Kidney (tissue), 14 donors: ENCODE measurements around the gene SLC24A4. TPM values are rescaled to one million over a fixed set of nuclear protein-coding genes. Genes with fewer than 3 reads are reported as not detected.

ENCODE experiments used
- DNase-seq, 5 donors: peaks; one replicate each; pipeline ENCODE4 v3.0.0-alpha.2; 2013 to 2020
- FAIRE-seq: peaks from 2 replicates; lab custom pipeline; 2012; peaks lifted over from hg19 to GRCh38; lab: Jason Lieb, UNC
- H3K27ac ChIP-seq, 2 donors: one replicate each; pipeline ENCODE4 v1.7.0; 2013; ENCODE audit warnings: low read depth in 2 of 2, low read length in 2 of 2, inconsistent platforms in 1 of 2
- H3K27me3 ChIP-seq: one replicate; pipeline ENCODE4 v1.7.1; 2013; ENCODE audit warnings: low read length, inconsistent platforms; ENCODE audit not compliant: control insufficient read depth, insufficient read depth
- H3K36me3 ChIP-seq, 3 donors: one replicate each; pipeline versions ENCODE4 v1.7.0 to v1.7.1; 2013; ENCODE audit warnings: low read length in 3 of 3, control low read depth in 1 of 3, inconsistent platforms in 1 of 3; ENCODE audit not compliant: insufficient read depth in 3 of 3, control insufficient read depth in 2 of 3
- H3K4me1 ChIP-seq, 3 donors: one replicate each; pipeline versions ENCODE4 v1.7.0 to v1.7.1; 2013; ENCODE audit warnings: low read length in 3 of 3, inconsistent platforms in 1 of 3, low read depth in 1 of 3; ENCODE audit not compliant: control insufficient read depth in 2 of 3, insufficient read depth in 2 of 3
- H3K4me3 ChIP-seq, 3 donors: one replicate each; pipeline versions ENCODE4 v1.7.0 to v1.8.1; 2013; ENCODE audit warnings: low read length in 3 of 3, control low read depth in 1 of 3, inconsistent platforms in 1 of 3
- H3K9ac ChIP-seq, 3 donors: one replicate each; pipeline versions ENCODE4 v1.7.0 to v1.7.1; 2013; ENCODE audit warnings: low read length in 3 of 3, control low read depth in 1 of 3, inconsistent platforms in 1 of 3
- H3K9me3 ChIP-seq, 3 donors: one replicate each; pipeline versions ENCODE4 v1.7.0 to v1.7.1; 2013; ENCODE audit warnings: low read length in 3 of 3, control low read depth in 1 of 3, inconsistent platforms in 1 of 3; ENCODE audit not compliant: control insufficient read depth in 2 of 3, insufficient read depth in 1 of 3
- intact Hi-C: fragments of 100-400 bp; cut with DNase I; formaldehyde crosslinking; loops from one replicate; pipeline ENCODE4 v1.11.1; 2022
- polyA plus RNA-seq: library from polyadenylated mRNA; stranded (reverse); fragments of 350-450 nt; fragmentation: Illumina TruSeq; extraction: RNeasy Lipid Tissue Mini Kit (QIAGEN cat#74804); gene quantifications from one replicate; pipeline ENCODE4 v1.2.3, GENCODE V29; 2014; ENCODE audit warnings: low read depth, low replicate concordance; ENCODE audit not compliant: insufficient read depth
- total RNA-seq: library from RNA; stranded (reverse); fragmentation: NEBNext Ultra II Directional; extraction: Animal tissue kit (Norgen Biotek cat#: 25700); gene quantifications from one replicate; pipeline ENCODE4 v1.2.1, GENCODE V29; 2021
- TF ChIP-seq, protein P1 (sequence below): IDR thresholded peaks from 3 replicates; pipeline ENCODE4 v1.5.1; 2012; ENCODE audit warnings: mild to moderate bottlenecking, moderate library complexity, borderline replicate concordance; ENCODE audit not compliant: insufficient read depth; ENCODE audit errors: extremely low read depth
- donor health status: control.
- donor health status: control.
- donor health status: control.
- donor health status: control.
- donor health status: control.
- donor health status: DM: yes; HTN: yes; CAD: no.
- donor health status: Normal renal cell carcinoma (clear cell type).

SLC24A4 gene
- total and polyA plus RNA-seq, 2 donors from 2014 or later = 0.32 to 0.85 TPM

GRCh38 chr14:92323916-92324818 is 1.2 kb downstream of the SLC24A4 start:
- no peak overlapping the region for H3K4me3 ChIP-seq
- DNase-seq (peak in 1 of 5 donors; percentile 36), FAIRE-seq (no peak)
- no peaks in the 10 kb centered on the region for H3K36me3 ChIP-seq
- peaks cover 24% of the 10 kb centered on the region for H3K27me3 ChIP-seq
- H3K4me1 ChIP-seq = no peaks in the 10 kb centered on the region
- no peak overlapping the region for H3K27ac ChIP-seq
- no peak overlapping the region for H3K9ac ChIP-seq
- no peaks in the 10 kb centered on the region for H3K9me3 ChIP-seq
- intact Hi-C loops = no loop called here
- TF ChIP-seq, protein P1, sequence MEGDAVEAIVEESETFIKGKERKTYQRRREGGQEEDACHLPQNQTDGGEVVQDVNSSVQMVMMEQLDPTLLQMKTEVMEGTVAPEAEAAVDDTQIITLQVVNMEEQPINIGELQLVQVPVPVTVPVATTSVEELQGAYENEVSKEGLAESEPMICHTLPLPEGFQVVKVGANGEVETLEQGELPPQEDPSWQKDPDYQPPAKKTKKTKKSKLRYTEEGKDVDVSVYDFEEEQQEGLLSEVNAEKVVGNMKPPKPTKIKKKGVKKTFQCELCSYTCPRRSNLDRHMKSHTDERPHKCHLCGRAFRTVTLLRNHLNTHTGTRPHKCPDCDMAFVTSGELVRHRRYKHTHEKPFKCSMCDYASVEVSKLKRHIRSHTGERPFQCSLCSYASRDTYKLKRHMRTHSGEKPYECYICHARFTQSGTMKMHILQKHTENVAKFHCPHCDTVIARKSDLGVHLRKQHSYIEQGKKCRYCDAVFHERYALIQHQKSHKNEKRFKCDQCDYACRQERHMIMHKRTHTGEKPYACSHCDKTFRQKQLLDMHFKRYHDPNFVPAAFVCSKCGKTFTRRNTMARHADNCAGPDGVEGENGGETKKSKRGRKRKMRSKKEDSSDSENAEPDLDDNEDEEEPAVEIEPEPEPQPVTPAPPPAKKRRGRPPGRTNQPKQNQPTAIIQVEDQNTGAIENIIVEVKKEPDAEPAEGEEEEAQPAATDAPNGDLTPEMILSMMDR = no peak

GRCh38 chr14:92325835-92326234 is 2.9 kb downstream of the SLC24A4 start:
- TF ChIP-seq, protein P1 = no peak
- no peaks in the 10 kb centered on the region for H3K36me3 ChIP-seq
- H3K27me3 ChIP-seq = peaks cover 19% of the 10 kb centered on the region
- H3K9ac ChIP-seq = no peak overlapping the region
- intact Hi-C loops = no loop called here
- DNase-seq (no peak), FAIRE-seq (no peak)
- H3K4me3 ChIP-seq = no peak overlapping the region
- H3K27ac ChIP-seq = no peak overlapping the region
- peaks cover 0 to 3% (median 0%) of the 10 kb centered on the region in 3 donors for H3K9me3 ChIP-seq
- H3K4me1 ChIP-seq = no peaks in the 10 kb centered on the region

GRCh38 chr14:92328664-92329255 is 5.8 kb downstream of the SLC24A4 start:
- Histone ChIP-seq H3K36me3 (no peaks in the 10 kb centered on the region), H3K9ac (no peak overlapping the region), H3K4me3 (no peak overlapping the region), H3K27ac (no peak overlapping the region), H3K27me3 (peaks cover 14% of the 10 kb centered on the region), H3K9me3 (peaks cover 0 to 3% (median 0%) of the 10 kb centered on the region in 3 donors), H3K4me1 (no peaks in the 10 kb centered on the region)
- DNase-seq (no peak), FAIRE-seq (no peak)
- intact Hi-C loops = no loop called here
- TF ChIP-seq, protein P1 = no peak
